ENCODE data around the gene GOLM1.

The GOLM1 gene

GRCh38 chr9:86115886-86116285 lies 16.5 kb upstream of the GOLM1 start:
- no peak overlapping the region for H4K12ac ChIP-seq (ENCODE audit: low read depth, low read length)

GRCh38 chr9:86112057-86112456 lies 12.7 kb upstream of the GOLM1 start:
- DNase-seq: no peak
- H3K14ac ChIP-seq (ENCODE audit: low read length): no peak overlapping the region
- no peaks in the 10 kb centered on the region for H3K4me1 ChIP-seq (ENCODE audit: control insufficient read depth in 1 of 2, insufficient read depth in 2 of 2, low read length in 2 of 2)
- no peak overlapping the region for H2BK5ac ChIP-seq (ENCODE audit: low read depth, low read length, poor library complexity)
- no peak overlapping the region for H2BK120ac ChIP-seq (ENCODE audit: insufficient read depth, low read length, poor library complexity)
- no peak overlapping the region for H3K4ac ChIP-seq (ENCODE audit: low read depth, low read length)
- no peaks in the 10 kb centered on the region for H3K9me3 ChIP-seq (ENCODE audit: insufficient read depth, low read depth, low read length)
- no peak overlapping the region for H3K18ac ChIP-seq (ENCODE audit: low read length)
- H2BK12ac ChIP-seq (ENCODE audit: low read length): no peak overlapping the region
- no peak overlapping the region for H2AFZ ChIP-seq (ENCODE audit: insufficient read depth, low read length, poor library complexity)
- H3K9ac ChIP-seq (ENCODE audit: low read length): no peak overlapping the region
- no CpG with 5 or more reads among the region's 5 CpGs for whole genome bisulfite sequencing (ENCODE audit: extremely low coverage, insufficient coverage, insufficient read length)
- no peak overlapping the region for H3K4me2 ChIP-seq (ENCODE audit: low read length)
- H3K79me2 ChIP-seq (ENCODE audit: control insufficient read depth, insufficient read depth, low read length, poor library complexity): no peaks in the 10 kb centered on the region
- no peaks in the 10 kb centered on the region for H3K27me3 ChIP-seq (ENCODE audit: insufficient read depth, low read length)
- no peak overlapping the region for H4K12ac ChIP-seq (ENCODE audit: low read depth, low read length)
- no peak overlapping the region for H2AK5ac ChIP-seq (ENCODE audit: low read length)
- H4K8ac ChIP-seq (ENCODE audit: low read depth, low read length): no peak overlapping the region
- H4K91ac ChIP-seq (ENCODE audit: low read depth, low read length): no peak overlapping the region
- H3K36me3 ChIP-seq (ENCODE audit: control insufficient read depth in 1 of 2, insufficient read depth in 2 of 2, low read length in 2 of 2): no peaks in the 10 kb centered on the region
- no peak overlapping the region for H3K23ac ChIP-seq (ENCODE audit: low read length)
- H3K79me1 ChIP-seq (ENCODE audit: low read length): no peaks in the 10 kb centered on the region
- no peak overlapping the region for H3K4me3 ChIP-seq (ENCODE audit: low read depth, low read length)
- no peak overlapping the region for H3K27ac ChIP-seq (ENCODE audit: low read depth, low read length)

More at GRCh38 chr9:86115886-86116285, 16.5 kb upstream of the GOLM1 start:
- Histone ChIP-seq H2AFZ (ENCODE audit: insufficient read depth, low read length, poor library complexity) (no peak overlapping the region), H4K8ac (ENCODE audit: low read depth, low read length) (no peak overlapping the region), H3K4ac (ENCODE audit: low read depth, low read length) (no peak overlapping the region), H3K9ac (ENCODE audit: low read length) (peak overlapping the region; percentile 1), H3K4me3 (ENCODE audit: low read depth, low read length) (no peak overlapping the region), H3K27ac (ENCODE audit: low read depth, low read length) (no peak overlapping the region), H2BK12ac (ENCODE audit: low read length) (no peak overlapping the region), H2AK5ac (ENCODE audit: low read length) (no peak overlapping the region), H3K23ac (ENCODE audit: low read length) (no peak overlapping the region), H3K4me1 (ENCODE audit: control insufficient read depth in 1 of 2, insufficient read depth in 2 of 2, low read length in 2 of 2) (no peaks in the 10 kb centered on the region), H3K27me3 (ENCODE audit: insufficient read depth, low read length) (no peaks in the 10 kb centered on the region), H3K79me1 (ENCODE audit: low read length) (no peaks in the 10 kb centered on the region), H3K18ac (ENCODE audit: low read length) (no peak overlapping the region), H3K14ac (ENCODE audit: low read length) (no peak overlapping the region), H3K36me3 (ENCODE audit: control insufficient read depth in 1 of 2, insufficient read depth in 2 of 2, low read length in 2 of 2) (no peaks in the 10 kb centered on the region), H4K91ac (ENCODE audit: low read depth, low read length) (no peak overlapping the region), H2BK120ac (ENCODE audit: insufficient read depth, low read length, poor library complexity) (no peak overlapping the region), H3K4me2 (ENCODE audit: low read length) (no peak overlapping the region), H2BK5ac (ENCODE audit: low read depth, low read length, poor library complexity) (no peak overlapping the region), H3K9me3 (ENCODE audit: insufficient read depth, low read depth, low read length) (no peaks in the 10 kb centered on the region), H3K79me2 (ENCODE audit: control insufficient read depth, insufficient read depth, low read length, poor library complexity) (no peaks in the 10 kb centered on the region)
- no peak for DNase-seq
- no CpG with 5 or more reads among the region's 9 CpGs for WGBS (ENCODE audit: extremely low coverage, insufficient coverage, insufficient read length)

- no peak overlapping the region for H2BK120ac ChIP-seq (ENCODE audit: insufficient read depth, low read length, poor library complexity)
- H3K79me2 ChIP-seq (ENCODE audit: control insufficient read depth, insufficient read depth, low read length, poor library complexity): peaks cover 10% of the 10 kb centered on the region
- H3K36me3 ChIP-seq (ENCODE audit: control insufficient read depth in 1 of 2, insufficient read depth in 2 of 2, low read length in 2 of 2): no peaks in the 10 kb centered on the region
- H3K9me3 ChIP-seq (ENCODE audit: insufficient read depth, low read depth, low read length): no peaks in the 10 kb centered on the region
- no peak overlapping the region for H3K4ac ChIP-seq (ENCODE audit: low read depth, low read length)
- H4K91ac ChIP-seq (ENCODE audit: low read depth, low read length): no peak overlapping the region
- WGBS (ENCODE audit: extremely low coverage, insufficient coverage, insufficient read length): no CpG with 5 or more reads among the region's 3 CpGs
- H3K4me1 ChIP-seq (ENCODE audit: control insufficient read depth in 1 of 2, insufficient read depth in 2 of 2, low read length in 2 of 2): peaks cover 2 to 4% of the 10 kb centered on the region in 2 experiments
- DNase-seq: peak; percentile 52 to 65
- H2BK5ac ChIP-seq (ENCODE audit: low read depth, low read length, poor library complexity): no peak overlapping the region
- H3K18ac ChIP-seq (ENCODE audit: low read length): no peak overlapping the region
- H2BK12ac ChIP-seq (ENCODE audit: low read length): no peak overlapping the region
- H3K4me3 ChIP-seq (ENCODE audit: low read depth, low read length): no peak overlapping the region
- H3K14ac ChIP-seq (ENCODE audit: low read length): no peak overlapping the region
- H4K12ac ChIP-seq (ENCODE audit: low read depth, low read length): no peak overlapping the region
- no peak overlapping the region for H3K27ac ChIP-seq (ENCODE audit: low read depth, low read length)
- no peak overlapping the region for H4K8ac ChIP-seq (ENCODE audit: low read depth, low read length)
- no peak overlapping the region for H3K23ac ChIP-seq (ENCODE audit: low read length)
- H3K4me2 ChIP-seq (ENCODE audit: low read length): no peak overlapping the region
- H3K27me3 ChIP-seq (ENCODE audit: insufficient read depth, low read length): no peaks in the 10 kb centered on the region
- H3K79me1 ChIP-seq (ENCODE audit: low read length): peaks cover 7% of the 10 kb centered on the region
- no peak overlapping the region for H2AFZ ChIP-seq (ENCODE audit: insufficient read depth, low read length, poor library complexity)
- no peak overlapping the region for H2AK5ac ChIP-seq (ENCODE audit: low read length)
- no peak overlapping the region for H3K9ac ChIP-seq (ENCODE audit: low read length)
These were observed 3.3 kb upstream of the GOLM1 start for GRCh38 chr9:86102626-86103025.

GRCh38 chr9:86099701-86100364 lies 475 bp upstream of the GOLM1 start:
- Histone ChIP-seq H3K9me3 (ENCODE audit: insufficient read depth, low read depth, low read length) (no peaks in the 10 kb centered on the region), H3K9ac (ENCODE audit: low read length) (peak overlapping the region; percentile 84), H4K12ac (ENCODE audit: low read depth, low read length) (peak overlapping the region; percentile 11), H3K79me1 (ENCODE audit: low read length) (peaks cover 7% of the 10 kb centered on the region), H3K36me3 (ENCODE audit: control insufficient read depth in 1 of 2, insufficient read depth in 2 of 2, low read length in 2 of 2) (no peaks in the 10 kb centered on the region), H3K79me2 (ENCODE audit: control insufficient read depth, insufficient read depth, low read length, poor library complexity) (peaks cover 14% of the 10 kb centered on the region), H2BK12ac (ENCODE audit: low read length) (peak overlapping the region; percentile 15), H3K4me3 (ENCODE audit: low read depth, low read length) (peak overlapping the region; percentile 89), H4K8ac (ENCODE audit: low read depth, low read length) (peak overlapping the region; percentile 51), H4K91ac (ENCODE audit: low read depth, low read length) (peak overlapping the region; percentile 82), H2AFZ (ENCODE audit: insufficient read depth, low read length, poor library complexity) (peak overlapping the region; percentile 82), H3K4ac (ENCODE audit: low read depth, low read length) (peak overlapping the region; percentile 29), H3K23ac (ENCODE audit: low read length) (no peak overlapping the region), H3K27ac (ENCODE audit: low read depth, low read length) (peak overlapping the region; percentile 17), H3K4me1 (ENCODE audit: control insufficient read depth in 1 of 2, insufficient read depth in 2 of 2, low read length in 2 of 2) (peaks cover 5 to 10% of the 10 kb centered on the region in 2 experiments), H3K27me3 (ENCODE audit: insufficient read depth, low read length) (no peaks in the 10 kb centered on the region), H3K18ac (ENCODE audit: low read length) (peak overlapping the region; percentile 14), H3K14ac (ENCODE audit: low read length) (peak overlapping the region; percentile 66), H2BK120ac (ENCODE audit: insufficient read depth, low read length, poor library complexity) (peak overlapping the region; percentile 52), H3K4me2 (ENCODE audit: low read length) (peak overlapping the region; percentile 83), H2BK5ac (ENCODE audit: low read depth, low read length, poor library complexity) (no peak overlapping the region), H2AK5ac (ENCODE audit: low read length) (no peak overlapping the region)
- peak; percentile 38 to 58 for DNase-seq
- no CpG with 5 or more reads among the region's 45 CpGs for WGBS (ENCODE audit: extremely low coverage, insufficient coverage, insufficient read length)

Data from trophoblast cell (in vitro differentiated cells and primary cell).